Epithelial cell of esophagus (primary cell): Measurements from ENCODE around the gene FAM110D.

Experiments used
- DNase-seq: peaks from one replicate; pipeline ENCODE4 v3.0.0; 2010; ENCODE audit warnings: low read depth
- H3K4me3 ChIP-seq: 2 replicates; pipeline ENCODE4 v1.5.1; 2011; ENCODE audit warnings: mild to moderate bottlenecking, low read length, control low read depth
- CTCF ChIP-seq: IDR thresholded peaks from 2 replicates; pipeline ENCODE4 v1.5.1; 2011; ENCODE audit warnings: low read depth, mild to moderate bottlenecking, low read length, control low read depth, inconsistent platforms; ENCODE audit not compliant: insufficient read depth; ENCODE audit errors: missing control alignments

The FAM110D gene

GRCh38 chr1:26145960-26146294, 13.0 kb upstream of the FAM110D start:
- DNase-seq = no peak
- no peak for TF ChIP-seq CTCF

GRCh38 chr1:26148887-26149286, 10.0 kb upstream of the FAM110D start:
- TF ChIP-seq CTCF = no peak
- DNase-seq = no peak
- no peak overlapping the region for H3K4me3 ChIP-seq

More at GRCh38 chr1:26145960-26146294, 13.0 kb upstream of the FAM110D start:
- no peak overlapping the region for H3K4me3 ChIP-seq

DNA sequence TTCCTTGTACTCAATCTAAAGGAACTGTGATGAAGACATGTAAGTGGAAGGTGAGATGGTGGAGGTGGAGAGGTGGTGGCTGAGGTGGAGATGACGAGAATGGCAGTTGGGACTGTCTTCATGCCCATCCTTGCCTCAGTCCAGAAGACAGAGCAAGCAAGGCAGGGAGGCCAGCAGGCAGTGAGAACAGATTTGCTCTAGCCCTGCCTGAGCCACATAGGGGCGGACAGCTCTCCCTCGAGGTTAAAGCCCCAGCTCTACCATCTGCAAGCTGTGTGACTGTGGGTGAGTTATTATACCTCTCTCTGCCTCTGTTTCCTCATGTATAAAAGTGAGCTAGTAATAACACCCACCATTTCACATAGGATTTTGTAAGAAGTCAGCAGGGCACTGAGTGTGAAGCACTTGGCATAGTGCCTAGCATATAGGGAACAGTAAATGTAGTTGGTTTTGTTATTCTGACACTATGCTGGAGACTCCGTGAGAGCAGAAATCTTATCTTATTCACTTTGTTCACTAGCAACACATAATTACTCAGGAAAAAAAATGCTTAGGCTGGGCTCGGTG, 4.8 kb upstream of the FAM110D start:
- TF ChIP-seq CTCF = no peak
- no peak for DNase-seq

DNA sequence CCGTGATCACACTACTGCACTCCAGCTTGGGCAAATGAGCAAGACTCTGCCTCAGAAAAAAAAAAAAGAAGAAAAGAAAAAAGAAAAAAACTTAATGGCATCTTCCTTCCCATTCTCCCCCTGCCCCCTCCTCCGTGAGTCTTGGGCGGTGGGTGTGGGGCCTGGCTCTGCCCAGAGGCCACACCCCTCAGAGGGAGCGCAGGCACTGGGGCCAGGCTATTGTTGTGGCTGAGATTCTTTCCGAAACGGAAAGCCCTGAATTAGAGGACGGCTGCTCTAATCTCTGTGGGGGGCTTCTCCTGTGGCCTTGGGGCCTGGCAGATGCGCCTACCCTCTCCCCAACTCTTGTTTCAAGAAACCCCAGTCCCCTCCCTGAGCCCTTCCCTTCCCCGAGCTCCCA, 4.1 kb upstream of the FAM110D start:
- no peak for DNase-seq
- no peak overlapping the region for H3K4me3 ChIP-seq
- TF ChIP-seq CTCF = no peak

More for the DNA sequence above, 4.8 kb upstream of the FAM110D start:
- H3K4me3 ChIP-seq = no peak overlapping the region

DNA sequence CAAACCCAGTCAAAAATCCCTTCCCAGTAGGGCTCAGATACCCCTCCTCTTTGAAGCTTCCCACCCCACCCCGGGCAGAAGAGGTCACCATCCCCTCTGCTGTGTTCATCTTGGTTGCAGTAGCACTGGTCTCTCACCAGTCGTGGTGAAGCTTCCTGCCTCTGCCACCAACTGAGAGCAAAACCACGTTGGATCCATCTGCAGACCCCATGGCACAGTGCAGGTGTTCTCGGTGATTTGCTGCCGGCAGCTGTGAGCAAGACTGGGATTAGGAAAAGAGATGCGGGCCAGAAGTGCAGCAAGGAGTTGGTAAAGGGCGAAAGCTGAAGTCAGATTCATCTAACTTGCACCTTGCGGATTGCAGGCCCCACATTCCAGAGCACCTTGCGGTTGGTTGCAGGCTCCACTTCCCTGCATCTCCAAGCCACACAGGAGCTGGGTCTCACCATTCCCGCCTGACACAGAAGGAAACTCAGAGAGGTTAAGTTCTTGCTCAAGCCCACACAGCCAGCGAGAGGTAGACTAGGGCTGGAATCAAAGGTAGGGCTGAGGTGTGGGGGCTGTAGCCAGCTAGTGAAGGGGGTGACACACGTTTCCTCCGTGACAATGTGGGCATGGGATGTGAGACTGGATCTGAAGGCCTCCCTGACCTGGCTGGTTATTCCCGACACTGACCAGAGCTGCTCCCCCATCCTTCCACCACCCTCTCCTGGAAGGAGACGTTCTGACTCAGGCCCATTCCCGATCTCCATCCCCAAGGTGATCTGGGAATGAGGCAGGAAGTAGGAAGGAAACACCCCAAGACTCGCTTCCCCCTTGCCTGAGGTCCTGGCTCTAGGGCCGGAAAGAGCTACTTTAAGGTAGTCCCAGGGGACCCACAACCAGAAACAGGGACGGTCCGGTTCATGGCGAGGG, 3.3 kb upstream of the FAM110D start:
- DNase-seq = no peak
- H3K4me3 ChIP-seq = no peak overlapping the region

DNA sequence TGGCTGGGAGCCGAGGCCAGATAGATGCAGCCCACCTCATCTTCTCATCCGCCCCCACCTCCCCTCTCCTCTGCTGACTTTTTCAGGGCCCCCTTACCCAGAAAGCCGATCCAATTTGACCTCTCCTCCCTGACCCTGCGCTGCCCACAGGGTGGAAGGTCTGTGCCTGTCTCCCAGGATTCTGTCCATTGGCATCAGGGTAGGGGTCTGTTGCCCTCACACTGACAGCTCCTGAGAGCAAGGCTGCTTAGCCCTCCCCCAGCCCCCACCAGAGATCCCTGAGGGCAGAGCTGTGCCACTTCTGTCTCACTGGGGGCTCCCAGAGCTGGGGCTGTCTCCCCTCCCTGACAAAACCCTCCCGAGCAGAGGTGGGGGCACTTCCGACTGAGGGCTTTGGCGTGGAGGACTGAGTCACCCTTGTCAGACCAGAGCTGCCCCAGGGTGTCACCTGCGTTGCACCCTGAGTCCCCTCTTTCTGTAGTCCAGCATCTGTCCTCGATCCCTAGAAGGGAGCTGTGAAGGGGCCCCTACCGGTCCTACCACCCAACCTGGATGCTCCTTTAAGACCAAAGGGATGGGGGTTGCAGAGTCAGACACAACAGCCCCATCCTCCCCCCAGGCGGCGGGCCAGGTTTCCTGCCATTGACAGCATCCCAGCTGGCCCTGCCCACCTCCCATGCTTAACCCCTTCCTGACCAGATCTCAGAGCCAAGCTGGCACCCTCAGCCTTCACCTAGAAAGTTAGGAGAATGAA, 2.4 kb upstream of the FAM110D start:
- no peak for TF ChIP-seq CTCF
- DNase-seq = no peak
- H3K4me3 ChIP-seq = no peak overlapping the region

More for the DNA sequence above, 3.3 kb upstream of the FAM110D start:
- TF ChIP-seq CTCF = no peak
